Kidney epithelial cell (primary cell): ENCODE measurements around the gene CEACAM18. TPM values are rescaled to one million over a fixed set of nuclear protein-coding genes. Genes with fewer than 3 reads are reported as not detected.
A peak's percentile ranks its signal among the peaks of the same experiment; 100 is the strongest.

Experiments used
- DNase-seq: peaks from one replicate; pipeline ENCODE4 v3.0.0-alpha.2; 2010; ENCODE audit warnings: low read depth
- H3K27me3 ChIP-seq: 2 replicates; pipeline ENCODE4 v1.6.0; 2011; ENCODE audit warnings: low read length; ENCODE audit not compliant: control insufficient read depth, insufficient read depth
- H3K36me3 ChIP-seq: 2 replicates; pipeline ENCODE4 v1.5.1; 2011; ENCODE audit warnings: low read length; ENCODE audit not compliant: control insufficient read depth, insufficient read depth
- H3K4me3 ChIP-seq: 2 replicates; pipeline ENCODE4 v1.5.1; 2011; ENCODE audit warnings: low read depth, mild to moderate bottlenecking, control low read depth, low read length
- total RNA-seq: library from RNA; depleted of rRNA; stranded (reverse); fragments of >200 nt; gene quantifications from 2 replicates; pipeline ENCODE4 v1.2.3, GENCODE V29; 2015
- TF ChIP-seq, protein P1 (sequence below): IDR thresholded peaks from 2 replicates; pipeline ENCODE4 v1.5.1; 2011; ENCODE audit warnings: mild to moderate bottlenecking, moderate library complexity, low read length, control low read depth, inconsistent platforms; ENCODE audit not compliant: insufficient read depth, poor library complexity, severe bottlenecking

Gene CEACAM18
- total RNA-seq, 1 donor from 2014 or later: not detected

- TF ChIP-seq, protein P1, sequence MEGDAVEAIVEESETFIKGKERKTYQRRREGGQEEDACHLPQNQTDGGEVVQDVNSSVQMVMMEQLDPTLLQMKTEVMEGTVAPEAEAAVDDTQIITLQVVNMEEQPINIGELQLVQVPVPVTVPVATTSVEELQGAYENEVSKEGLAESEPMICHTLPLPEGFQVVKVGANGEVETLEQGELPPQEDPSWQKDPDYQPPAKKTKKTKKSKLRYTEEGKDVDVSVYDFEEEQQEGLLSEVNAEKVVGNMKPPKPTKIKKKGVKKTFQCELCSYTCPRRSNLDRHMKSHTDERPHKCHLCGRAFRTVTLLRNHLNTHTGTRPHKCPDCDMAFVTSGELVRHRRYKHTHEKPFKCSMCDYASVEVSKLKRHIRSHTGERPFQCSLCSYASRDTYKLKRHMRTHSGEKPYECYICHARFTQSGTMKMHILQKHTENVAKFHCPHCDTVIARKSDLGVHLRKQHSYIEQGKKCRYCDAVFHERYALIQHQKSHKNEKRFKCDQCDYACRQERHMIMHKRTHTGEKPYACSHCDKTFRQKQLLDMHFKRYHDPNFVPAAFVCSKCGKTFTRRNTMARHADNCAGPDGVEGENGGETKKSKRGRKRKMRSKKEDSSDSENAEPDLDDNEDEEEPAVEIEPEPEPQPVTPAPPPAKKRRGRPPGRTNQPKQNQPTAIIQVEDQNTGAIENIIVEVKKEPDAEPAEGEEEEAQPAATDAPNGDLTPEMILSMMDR: no peak
- no peak for DNase-seq
- H3K36me3 ChIP-seq: no peaks in the 10 kb centered on the region
- no peak overlapping the region for H3K4me3 ChIP-seq
- H3K27me3 ChIP-seq: no peaks in the 10 kb centered on the region
These were observed 31.7 kb downstream of the CEACAM18 start for GRCh38 chr19:51509823-51510660.

GRCh38 chr19:51511353-51511752 is 33.0 kb downstream of the CEACAM18 start:
- H3K36me3 ChIP-seq: no peaks in the 10 kb centered on the region
- TF ChIP-seq, protein P1: peak; percentile 3
- no peaks in the 10 kb centered on the region for H3K27me3 ChIP-seq
- no peak overlapping the region for H3K4me3 ChIP-seq
- no peak for DNase-seq

DNA sequence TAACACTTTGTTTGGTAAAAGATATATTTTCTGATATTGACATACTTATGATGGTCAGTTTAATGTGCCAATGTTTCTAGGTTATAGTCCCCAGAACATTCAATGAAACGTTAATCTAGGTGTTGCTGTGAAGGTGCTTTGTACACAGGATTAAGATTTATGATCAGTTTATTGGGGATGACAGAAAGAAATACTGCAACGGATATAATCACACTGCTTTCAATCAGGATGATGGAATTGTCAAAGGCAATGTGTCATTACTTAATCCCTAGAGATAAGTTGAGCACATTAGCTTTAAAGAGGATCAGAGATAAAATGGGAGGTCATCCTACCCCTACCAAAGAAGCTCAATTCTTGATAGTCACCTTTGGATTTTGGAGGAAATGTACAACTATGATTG is 35.6 kb downstream of the CEACAM18 start:
- Histone ChIP-seq H3K36me3 (no peaks in the 10 kb centered on the region), H3K4me3 (no peak overlapping the region), H3K27me3 (no peaks in the 10 kb centered on the region)
- DNase-seq: no peak
- TF ChIP-seq, protein P1: no peak

DNA sequence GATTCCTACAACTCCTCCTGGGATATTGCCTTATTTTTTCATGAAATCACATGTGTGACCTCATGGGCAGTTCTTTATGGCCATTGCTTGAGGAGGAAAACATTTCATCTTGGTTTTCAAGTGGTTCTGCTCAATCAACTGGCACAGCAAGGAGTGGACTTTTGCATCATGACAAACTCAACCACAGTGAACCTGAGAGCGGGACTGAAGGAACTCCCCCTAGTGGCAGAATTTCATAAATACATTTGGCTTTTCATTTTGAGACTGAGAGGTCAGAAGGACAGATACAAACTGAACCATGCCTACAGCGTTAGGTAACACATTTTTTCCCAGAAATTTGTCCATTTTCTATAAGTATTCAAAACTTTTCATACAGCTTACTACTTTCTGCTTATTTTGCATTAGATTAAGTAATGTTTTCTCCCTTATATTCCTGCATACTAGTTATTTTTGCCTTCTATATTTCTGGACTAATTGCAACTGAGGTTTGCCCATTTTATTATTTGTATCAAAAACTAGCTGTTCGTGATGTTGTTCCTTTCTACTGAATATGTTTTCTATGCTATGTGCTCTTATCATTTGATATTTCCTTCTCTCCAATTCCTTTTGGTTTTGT is 36.6 kb downstream of the CEACAM18 start:
- TF ChIP-seq, protein P1: peak; percentile 66
- H3K4me3 ChIP-seq: no peak overlapping the region
- no peak for DNase-seq

DNA sequence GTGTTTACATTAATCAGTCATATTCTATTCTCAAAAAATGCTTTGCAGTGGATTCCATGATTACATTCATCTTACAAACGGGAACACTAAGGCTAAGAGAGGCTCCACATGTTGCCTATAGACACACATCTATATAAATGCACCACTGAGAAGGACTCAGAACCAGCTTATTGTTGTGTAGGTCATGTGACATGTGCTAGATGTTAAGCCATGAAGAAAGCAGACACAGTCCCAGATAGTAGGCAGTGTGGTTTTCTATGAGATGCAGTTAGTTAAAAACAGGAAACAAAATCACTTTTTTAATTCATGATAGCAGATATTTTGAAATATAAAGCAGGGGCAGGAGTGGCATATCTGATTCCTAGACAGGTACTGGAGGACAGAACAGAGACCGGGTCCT is 42.4 kb downstream of the CEACAM18 start:
- Histone ChIP-seq H3K27me3 (no peaks in the 10 kb centered on the region), H3K36me3 (no peaks in the 10 kb centered on the region), H3K4me3 (no peak overlapping the region)
- DNase-seq: no peak
- TF ChIP-seq, protein P1: no peak

More for the DNA sequence above, 36.6 kb downstream of the CEACAM18 start:
- Histone ChIP-seq H3K36me3 (no peaks in the 10 kb centered on the region), H3K27me3 (no peaks in the 10 kb centered on the region)
